ENCODE measurements around the gene MIEN1. TPM values are rescaled to one million over a fixed set of nuclear protein-coding genes. Genes with fewer than 3 reads are reported as not detected.
"Not testable (repeated sequence)": the region's sequence is repeated elsewhere in the genome, so short reads cannot be mapped to it uniquely, and the experiment has no call there.

Gene MIEN1
- total RNA-seq, 1 donor from 2014 or later = 11.1 TPM

DNA sequence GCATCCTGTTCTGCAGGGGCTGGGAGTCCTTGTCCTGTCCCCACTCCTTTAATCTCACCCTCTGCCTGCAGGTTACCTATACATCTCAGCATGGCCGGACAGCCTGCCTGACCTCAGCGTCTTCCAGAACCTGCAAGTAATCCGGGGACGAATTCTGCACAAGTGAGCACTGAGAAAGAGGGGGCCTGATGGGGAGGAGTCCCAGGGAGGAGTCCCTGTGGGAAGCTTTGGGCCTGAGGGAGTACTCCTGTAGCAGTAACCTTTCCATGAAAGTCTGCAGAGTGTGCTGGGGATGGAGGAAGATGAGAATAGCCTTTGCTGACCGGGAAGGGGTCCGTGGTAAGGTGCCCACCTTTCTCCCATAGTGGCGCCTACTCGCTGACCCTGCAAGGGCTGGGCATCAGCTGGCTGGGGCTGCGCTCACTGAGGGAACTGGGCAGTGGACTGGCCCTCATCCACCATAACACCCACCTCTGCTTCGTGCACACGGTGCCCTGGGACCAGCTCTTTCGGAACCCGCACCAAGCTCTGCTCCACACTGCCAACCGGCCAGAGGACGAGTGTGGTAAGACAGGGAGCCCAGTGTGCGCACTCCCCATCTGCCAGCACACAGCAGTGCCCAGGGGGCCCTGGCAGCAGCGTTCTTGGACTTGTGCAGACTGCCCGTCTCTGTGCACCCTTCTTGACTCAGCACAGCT is 14.8 kb downstream of the MIEN1 start:
- DNase-seq = no peak

DNA sequence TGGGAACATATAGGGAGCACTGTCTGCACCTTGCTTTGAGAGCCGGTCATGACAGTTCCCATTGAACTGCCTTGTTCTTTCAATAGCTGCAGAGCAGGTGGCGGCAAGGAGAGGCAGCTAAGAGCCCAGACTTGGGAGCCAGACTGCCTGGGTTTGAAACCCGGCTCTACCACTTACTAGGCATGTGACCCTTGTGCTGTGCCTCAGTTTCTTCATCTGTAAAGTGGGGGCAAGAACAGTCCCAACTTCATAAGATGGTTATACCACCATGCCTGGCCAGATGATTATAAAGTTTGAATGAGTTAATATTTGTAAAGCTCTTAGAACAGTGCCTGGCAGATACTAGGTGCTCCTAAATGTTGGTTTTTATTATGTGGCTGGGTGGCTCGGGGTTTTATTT is 16.1 kb downstream of the MIEN1 start:
- no peak for DNase-seq

- DNase-seq = no peak
Observed at GRCh38 chr17:39711851-39712250, 18.5 kb downstream of the MIEN1 start.

- DNase-seq = not testable (repeated sequence)
Observed at GRCh38 chr17:39711071-39711470, 19.3 kb downstream of the MIEN1 start.

DNA sequence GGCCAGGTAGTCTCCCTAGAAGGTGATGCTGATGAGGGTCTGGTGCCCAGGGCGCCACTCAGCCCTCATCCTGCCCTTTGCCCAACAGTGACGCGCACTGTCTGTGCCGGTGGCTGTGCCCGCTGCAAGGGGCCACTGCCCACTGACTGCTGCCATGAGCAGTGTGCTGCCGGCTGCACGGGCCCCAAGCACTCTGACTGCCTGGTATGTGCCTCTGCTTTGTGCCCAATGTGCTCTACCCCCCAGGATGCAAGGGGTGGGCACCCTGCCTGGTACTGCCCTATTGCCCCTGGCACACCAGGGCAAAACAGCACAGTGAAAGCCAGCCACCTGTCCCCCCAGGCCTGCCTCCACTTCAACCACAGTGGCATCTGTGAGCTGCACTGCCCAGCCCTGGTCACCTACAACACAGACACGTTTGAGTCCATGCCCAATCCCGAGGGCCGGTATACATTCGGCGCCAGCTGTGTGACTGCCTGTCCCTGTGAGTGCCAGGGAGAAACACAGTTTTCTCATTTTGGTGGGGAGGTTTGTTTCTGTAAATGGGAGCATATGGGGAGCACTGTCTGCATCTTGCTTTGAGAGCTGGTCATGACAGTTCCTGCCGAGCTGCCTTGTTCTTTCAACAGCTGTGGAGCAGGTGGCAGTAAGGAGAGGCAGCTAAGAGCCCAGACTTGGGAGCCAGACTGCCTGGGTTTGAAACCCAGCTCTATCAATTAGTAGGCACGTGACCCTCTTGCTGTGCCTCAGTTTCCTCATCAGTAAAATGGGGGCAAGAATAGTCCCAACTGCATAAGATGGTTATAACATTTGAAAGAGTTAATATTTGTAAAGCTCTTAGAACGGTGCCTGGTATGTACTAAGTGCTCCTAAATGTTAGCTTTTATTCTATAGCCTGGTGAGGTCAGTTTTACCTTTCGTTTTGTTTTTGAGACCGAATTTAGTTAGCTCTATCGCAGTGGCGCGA is 20.1 kb downstream of the MIEN1 start:
- no peak for DNase-seq

DNA sequence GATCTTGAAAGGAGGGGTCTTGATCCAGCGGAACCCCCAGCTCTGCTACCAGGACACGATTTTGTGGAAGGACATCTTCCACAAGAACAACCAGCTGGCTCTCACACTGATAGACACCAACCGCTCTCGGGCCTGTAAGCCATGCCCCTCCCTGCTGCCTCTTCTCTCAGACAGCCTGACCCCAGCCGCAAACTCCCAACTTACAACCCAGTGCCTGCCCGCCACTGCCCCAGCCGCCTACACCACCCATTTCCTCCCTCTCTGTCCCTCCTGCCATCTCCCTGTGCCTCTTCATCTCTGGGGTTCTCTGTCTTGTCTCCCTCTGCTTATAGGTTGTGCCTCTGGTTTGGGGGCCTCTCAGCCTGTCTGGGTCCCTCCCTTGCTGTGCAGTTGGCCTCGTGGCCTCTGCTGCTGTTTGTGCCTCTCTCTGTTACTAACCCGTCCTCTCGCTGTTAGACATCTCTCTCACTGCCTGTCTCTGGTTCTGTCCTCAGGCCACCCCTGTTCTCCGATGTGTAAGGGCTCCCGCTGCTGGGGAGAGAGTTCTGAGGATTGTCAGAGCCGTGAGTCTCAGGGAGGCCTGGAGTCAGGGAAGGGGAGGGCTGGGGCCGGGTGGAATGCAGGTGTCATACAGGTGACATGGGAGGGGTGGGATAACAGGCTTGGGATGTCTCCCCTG is 20.9 kb downstream of the MIEN1 start:
- no peak for DNase-seq

- no peak for DNase-seq
Observed at GRCh38 chr17:39706921-39707337, 23.4 kb downstream of the MIEN1 start.

- no peak for DNase-seq
Observed at GRCh38 chr17:39706383-39706782, 23.9 kb downstream of the MIEN1 start.

GRCh38 chr17:39705786-39706348 is 24.5 kb downstream of the MIEN1 start:
- no peak for DNase-seq

DNA sequence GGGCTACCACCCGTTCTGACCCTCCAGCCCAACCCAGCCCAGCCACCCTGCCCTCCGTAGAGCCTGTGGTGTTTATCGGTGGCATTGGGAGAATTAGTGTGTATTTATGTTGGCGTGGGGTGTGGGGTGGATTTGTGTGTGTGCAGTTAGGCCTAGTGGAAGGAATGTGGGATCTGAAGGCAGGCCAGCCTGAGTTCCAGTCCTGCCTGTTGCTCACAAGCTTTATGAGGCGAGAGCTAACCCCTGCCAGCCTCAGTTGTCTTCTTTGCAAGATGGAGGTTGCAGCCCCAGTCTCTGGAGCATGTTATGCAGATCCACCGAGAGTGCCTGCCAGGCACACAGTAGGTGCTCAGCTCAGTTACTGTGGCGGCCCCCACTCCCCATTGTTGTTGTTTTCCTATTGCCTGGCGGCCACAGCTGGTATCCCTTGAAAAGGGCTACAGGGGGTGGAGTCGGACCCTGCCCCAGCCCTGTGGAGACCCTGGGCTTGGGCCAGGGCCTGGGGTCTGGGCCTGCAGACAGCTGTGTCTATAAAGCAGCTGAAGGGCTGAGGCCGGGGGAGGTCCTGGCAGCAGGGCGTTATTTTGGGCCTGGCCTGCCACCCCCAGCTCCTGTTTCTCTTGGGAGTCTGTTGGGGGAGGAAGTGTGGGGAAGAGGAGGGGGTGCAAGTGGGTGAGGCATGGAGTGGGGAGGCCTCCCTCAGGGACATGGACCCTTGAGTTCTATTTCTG is 25.3 kb downstream of the MIEN1 start:
- DNase-seq = no peak

DNA sequence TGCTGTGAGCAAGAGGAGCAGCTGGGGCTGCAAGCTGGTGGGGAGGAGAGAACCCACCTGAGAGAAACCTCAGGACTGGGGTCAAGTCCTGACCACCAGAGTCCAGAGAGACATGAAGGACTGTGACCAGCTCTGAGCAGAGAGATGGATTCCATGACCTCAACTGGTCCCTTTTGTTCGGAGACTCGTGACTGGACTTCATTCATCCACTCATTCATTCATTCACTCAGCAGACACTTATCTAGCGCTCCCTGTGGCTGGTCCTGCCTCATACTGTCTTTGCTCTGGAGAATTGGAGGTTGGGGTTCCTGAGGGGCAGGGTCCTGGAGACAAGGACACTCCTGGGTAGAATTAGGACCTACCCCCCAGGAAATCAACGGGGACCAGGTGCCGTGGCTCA is 26.4 kb downstream of the MIEN1 start:
- DNase-seq = no peak

DNA sequence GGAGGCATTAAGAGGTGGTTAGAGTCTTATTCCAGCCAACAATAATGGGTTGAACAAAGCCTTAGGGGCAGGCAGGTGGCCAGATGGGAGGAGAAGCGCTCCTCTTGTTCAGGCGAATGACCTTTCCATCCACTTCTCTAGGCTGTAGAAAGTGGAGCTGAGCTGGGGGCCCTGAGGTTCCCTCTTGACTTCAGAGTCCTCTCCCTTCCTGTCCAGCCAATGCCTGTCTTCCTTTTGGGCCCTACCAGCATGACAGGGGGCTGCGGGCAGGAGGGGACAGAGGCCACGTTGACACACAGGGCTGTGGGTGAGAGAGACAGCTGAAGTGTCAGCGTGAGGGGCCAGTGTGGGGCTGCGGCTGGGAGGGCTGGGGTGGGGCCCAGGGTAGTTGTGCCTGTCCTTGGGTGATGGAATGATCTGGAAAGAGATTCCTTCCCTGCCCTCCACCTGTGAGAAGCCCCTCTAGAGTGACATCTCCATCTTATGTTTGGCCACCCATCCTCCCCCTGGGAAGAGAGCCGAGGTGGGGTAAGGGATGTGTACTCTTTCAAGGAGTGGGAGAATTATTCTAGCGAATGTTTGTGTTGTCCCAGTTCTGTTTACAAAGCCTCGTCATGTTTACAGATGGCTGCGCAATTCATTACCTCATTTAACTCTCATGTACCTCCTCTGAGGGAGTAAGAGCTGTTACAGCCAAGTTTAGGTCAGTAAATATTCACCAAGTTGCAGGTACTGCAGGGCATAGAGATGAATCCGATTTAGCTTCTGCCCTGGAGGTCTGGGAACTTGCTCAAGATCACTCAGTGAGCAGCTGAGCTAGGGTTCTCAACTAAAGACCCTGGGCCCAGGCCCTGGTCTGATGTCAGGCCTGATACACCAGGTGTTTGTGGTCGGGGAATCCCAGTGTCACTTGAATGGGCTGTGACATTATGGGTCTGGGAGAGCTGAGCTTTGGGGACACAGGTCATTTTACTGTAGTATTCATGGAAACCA is 27.1 kb downstream of the MIEN1 start:
- DNase-seq = no peak

- DNase-seq = no peak
Observed at GRCh38 chr17:39701784-39702422, 28.4 kb downstream of the MIEN1 start.

DNA sequence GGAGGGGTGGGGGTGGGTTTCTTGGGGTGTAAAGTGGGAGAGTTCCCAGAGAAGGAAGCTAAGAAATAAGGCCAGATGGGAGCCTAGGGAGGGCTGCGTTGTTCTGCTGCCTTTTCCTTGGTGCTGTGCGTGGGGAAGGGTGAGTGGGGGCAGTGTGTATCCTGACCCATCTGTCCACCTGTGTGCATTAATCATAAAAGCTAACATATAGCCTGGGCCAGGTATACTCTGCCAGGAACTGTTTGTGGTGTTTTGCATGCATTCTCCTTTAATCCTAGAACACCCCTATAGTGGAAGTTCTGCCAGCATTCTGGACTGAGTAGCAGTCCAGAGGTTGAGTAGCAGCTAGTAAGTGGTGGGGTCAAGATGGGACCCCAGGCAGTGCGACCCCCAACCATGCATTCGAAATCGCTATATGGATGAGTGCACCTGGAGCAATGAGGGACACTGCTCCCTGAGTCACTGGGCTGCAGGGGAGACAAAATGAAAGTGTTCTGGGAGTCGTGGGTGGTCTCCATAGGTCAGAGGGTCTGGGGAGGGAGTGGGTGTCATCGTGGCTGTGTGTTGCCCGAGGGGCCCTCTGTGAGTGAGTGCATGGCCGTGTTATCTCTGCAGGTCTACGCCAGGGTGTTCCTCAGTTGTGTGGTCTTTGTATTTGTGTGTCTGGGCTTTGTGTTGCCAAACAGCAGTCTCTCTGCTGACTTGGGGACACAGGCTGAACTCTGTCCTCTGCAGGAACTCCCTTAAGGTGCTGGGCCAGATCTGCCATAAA is 29.1 kb downstream of the MIEN1 start:
- no peak for DNase-seq

DNA sequence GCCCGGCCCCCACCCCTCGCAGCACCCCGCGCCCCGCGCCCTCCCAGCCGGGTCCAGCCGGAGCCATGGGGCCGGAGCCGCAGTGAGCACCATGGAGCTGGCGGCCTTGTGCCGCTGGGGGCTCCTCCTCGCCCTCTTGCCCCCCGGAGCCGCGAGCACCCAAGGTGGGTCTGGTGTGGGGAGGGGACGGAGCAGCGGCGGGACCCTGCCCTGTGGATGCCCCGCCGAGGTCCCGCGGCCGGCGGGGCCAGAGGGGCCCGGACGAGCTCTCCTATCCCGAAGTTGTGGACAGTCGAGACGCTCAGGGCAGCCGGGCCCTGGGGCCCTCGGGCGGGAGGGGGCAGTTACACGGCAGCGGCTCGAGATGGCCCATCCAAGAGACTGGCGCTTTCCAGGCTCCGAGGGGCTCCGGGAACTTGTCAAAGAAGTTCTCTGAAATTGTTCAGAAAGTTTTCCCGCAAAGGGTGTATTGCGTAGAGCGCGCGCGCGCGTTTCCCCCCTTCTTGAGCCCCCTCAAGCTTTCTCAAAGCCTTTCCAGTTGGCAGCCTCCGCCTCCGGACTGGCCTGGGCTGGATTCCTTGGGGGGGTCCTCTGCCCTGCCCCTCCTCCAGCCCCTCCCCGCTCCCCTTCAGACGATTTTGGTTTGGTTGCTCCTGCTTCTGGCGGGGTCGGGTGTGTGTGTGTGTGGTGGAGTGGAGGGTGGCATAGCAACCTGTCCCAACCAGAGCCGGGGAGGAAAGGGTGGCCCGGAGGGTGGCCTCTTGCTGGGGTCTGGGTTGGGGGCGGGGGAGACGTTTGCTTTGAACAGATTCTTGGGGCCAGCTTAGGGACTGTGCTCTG is 30.0 kb downstream of the MIEN1 start:
- DNase-seq = peak; percentile 41

DNA sequence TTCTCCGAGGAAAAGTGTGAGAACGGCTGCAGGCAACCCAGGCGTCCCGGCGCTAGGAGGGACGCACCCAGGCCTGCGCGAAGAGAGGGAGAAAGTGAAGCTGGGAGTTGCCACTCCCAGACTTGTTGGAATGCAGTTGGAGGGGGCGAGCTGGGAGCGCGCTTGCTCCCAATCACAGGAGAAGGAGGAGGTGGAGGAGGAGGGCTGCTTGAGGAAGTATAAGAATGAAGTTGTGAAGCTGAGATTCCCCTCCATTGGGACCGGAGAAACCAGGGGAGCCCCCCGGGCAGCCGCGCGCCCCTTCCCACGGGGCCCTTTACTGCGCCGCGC is 30.5 kb downstream of the MIEN1 start, which contains the start of gene ERBB2:
Gene ERBB2, plus strand, starts transcription at position 247 of the 330 bp plus-strand sequence. CDS start 175 bp downstream, outside the sequence.
- peak; percentile 57 for DNase-seq

DNA sequence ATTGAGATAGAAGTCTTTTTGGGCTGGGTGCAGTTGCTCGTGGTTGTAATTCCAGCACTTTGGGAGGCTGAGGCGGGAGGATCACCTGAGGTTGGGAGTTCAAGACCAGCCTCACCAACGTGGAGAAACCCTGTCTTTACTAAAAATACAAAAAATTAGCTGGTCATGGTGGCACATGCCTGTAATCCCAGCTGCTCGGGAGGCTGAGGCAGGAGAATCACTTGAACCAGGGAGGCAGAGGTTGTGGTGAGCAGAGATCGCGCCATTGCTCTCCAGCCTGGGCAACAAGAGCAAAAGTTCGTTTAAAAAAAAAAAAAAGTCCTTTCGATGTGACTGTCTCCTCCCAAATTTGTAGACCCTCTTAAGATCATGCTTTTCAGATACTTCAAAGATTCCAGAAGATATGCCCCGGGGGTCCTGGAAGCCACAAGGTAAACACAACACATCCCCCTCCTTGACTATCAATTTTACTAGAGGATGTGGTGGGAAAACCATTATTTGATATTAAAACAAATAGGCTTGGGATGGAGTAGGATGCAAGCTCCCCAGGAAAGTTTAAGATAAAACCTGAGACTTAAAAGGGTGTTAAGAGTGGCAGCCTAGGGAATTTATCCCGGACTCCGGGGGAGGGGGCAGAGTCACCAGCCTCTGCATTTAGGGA is 31.0 kb downstream of the MIEN1 start:
- DNase-seq = not testable (repeated sequence)

GRCh38 chr17:39697961-39698360 is 32.4 kb downstream of the MIEN1 start:
- DNase-seq = no peak
